HCT116 (cell line): ENCODE results near the gene CFAP54. TPM values are rescaled to one million over a fixed set of nuclear protein-coding genes. Genes with fewer than 3 reads are reported as not detected.

Experiments
- ATAC-seq: fragments of 200-7000 bp; cut with Tn5 transposase; 2 replicates; pipeline ENCODE4 v1.9.1; 2020; ENCODE audit warnings: mild to moderate bottlenecking, moderate library complexity
- BruUV-seq: library from RNA; stranded (reverse); fragments of 400-500 nt; replicated peaks from 2 replicates; lab custom pipeline; 2021; lab: Mats Ljungman, UMichigan
- CTCF ChIA-PET: fragments of 300-600 bp; sonication (Branson Sonifier 250); formaldehyde crosslinking; loops from one replicate; lab custom pipeline; 2021; ENCODE audit warnings: antibody characterized with exemption; lab: Charles Lee
- POLR2A ChIA-PET: fragments of 300-600, 350-600 bp; sonication (Branson Sonifier 250); formaldehyde crosslinking; loops from one replicate; lab custom pipeline; 2021; ENCODE audit warnings: antibody characterized with exemption; lab: Charles Lee
- RAD21 ChIA-PET, 2 experiments: fragments of 300-600 bp; sonication (Branson Sonifier 250); formaldehyde crosslinking; loops; one replicate each; lab custom pipeline; 2023; ENCODE audit warnings: low total read pairs in 2 of 2; ENCODE audit not compliant: uncharacterized antibody in 2 of 2, unreplicated experiment in 2 of 2, low non-redundant PET in 1 of 2; lab: Charles Lee
- DNase-seq: peaks from one replicate; pipeline ENCODE4 v3.0.0-alpha.2; 2010; ENCODE audit warnings: low read depth, low spot score
- H2AFZ ChIP-seq: fragments of 200-600 bp; shearing (Covaris generic), sonication (generic); 2 replicates; pipeline ENCODE4 v1.6.1; 2017; ENCODE audit warnings: low read depth, mixed run types, mixed read lengths, antibody characterized with exemption, low read length; ENCODE audit not compliant: poor library complexity, severe bottlenecking
- H3K27ac ChIP-seq: 2 replicates; pipeline ENCODE4 v1.5.1; 2012; ENCODE audit warnings: low read depth, low read length
- H3K27me3 ChIP-seq: fragments of 200-600 bp; sonication (generic); 2 replicates; pipeline ENCODE4 v1.6.1; 2016; ENCODE audit warnings: mixed run types, low read length, mixed read lengths; ENCODE audit not compliant: insufficient read depth
- H3K36me3 ChIP-seq, 2 experiments: fragments of 200-500 bp in 1 of 2; fragments of 200-600 bp in 1 of 2; sonication (Bioruptor generic) in 1 of 2; sonication (generic) in 1 of 2; 2 replicates each; pipeline versions ENCODE4 v1.5.1 to v1.6.1; 2014 to 2016; ENCODE audit warnings: low read length in 2 of 2, inconsistent platforms in 1 of 2, mixed read lengths in 1 of 2, mixed run types in 1 of 2; ENCODE audit not compliant: insufficient read depth in 2 of 2, control insufficient read depth in 1 of 2
- H3K4me1 ChIP-seq, 2 experiments: fragments of 200-600 bp in 1 of 2; sonication (generic) in 1 of 2; 2 replicates each; pipeline versions ENCODE4 v1.5.1 to v1.6.1; 2012 to 2017; ENCODE audit warnings: low read length in 2 of 2, inconsistent platforms in 1 of 2, mild to moderate bottlenecking in 1 of 2, mixed read lengths in 1 of 2, mixed run types in 1 of 2, moderate library complexity in 1 of 2; ENCODE audit not compliant: insufficient read depth in 2 of 2, control insufficient read depth in 1 of 2
- H3K4me2 ChIP-seq: fragments of 200-600 bp; sonication (generic); 2 replicates; pipeline ENCODE4 v1.6.1; 2017; ENCODE audit warnings: mixed run types, low read length, mixed read lengths
- H3K4me3 ChIP-seq, 2 experiments: fragments of 200-600 bp in 1 of 2; sonication (generic) in 1 of 2; replicated peaks in 1 of 2; 2 replicates each; pipeline ENCODE4 v1.5.1; 2011 to 2016; ENCODE audit warnings: low read length in 2 of 2, control low read depth in 1 of 2, low read depth in 1 of 2, mild to moderate bottlenecking in 1 of 2, mixed read lengths in 1 of 2, mixed run types in 1 of 2
- H3K79me2 ChIP-seq: fragments of 200-600 bp; sonication (generic); 2 replicates; pipeline ENCODE4 v1.6.1; 2017; ENCODE audit warnings: mild to moderate bottlenecking, mixed run types, low read length, moderate library complexity, mixed read lengths; ENCODE audit not compliant: insufficient read depth
- H3K9ac ChIP-seq: fragments of 200-600 bp; sonication (generic); 2 replicates; pipeline ENCODE4 v1.6.1; 2016; ENCODE audit warnings: low read length, mixed read lengths
- H3K9me2 ChIP-seq: fragments of 200-600 bp; sonication (generic), shearing (Covaris generic); 2 replicates; pipeline ENCODE4 v1.6.1; 2017; ENCODE audit warnings: mixed run types, mild to moderate bottlenecking, moderate library complexity; ENCODE audit not compliant: insufficient read depth
- H3K9me3 ChIP-seq, 2 experiments: fragments of 200-500 bp in 1 of 2; fragments of 200-600 bp in 1 of 2; sonication (Bioruptor generic) in 1 of 2; sonication (generic) in 1 of 2; 2 replicates each; pipeline ENCODE4 v1.6.1; 2014 to 2017; ENCODE audit warnings: low read length in 2 of 2, mixed read lengths in 2 of 2, inconsistent platforms in 1 of 2, low read depth in 1 of 2, mild to moderate bottlenecking in 1 of 2, mixed run types in 1 of 2, moderate library complexity in 1 of 2; ENCODE audit not compliant: control insufficient read depth in 1 of 2, insufficient read depth in 1 of 2
- H4K20me1 ChIP-seq: fragments of 200-600 bp; sonication (generic), shearing (Covaris generic); 2 replicates; pipeline ENCODE4 v1.6.1; 2017; ENCODE audit warnings: mixed run types, mild to moderate bottlenecking, moderate library complexity; ENCODE audit not compliant: insufficient read depth
- CEBPB ChIP-seq: IDR thresholded peaks from 2 replicates; pipeline ENCODE4 v1.6.1; 2012; ENCODE audit warnings: low read depth
- EGR1 ChIP-seq: IDR thresholded peaks from 2 replicates; pipeline ENCODE4 v1.6.1; 2012; ENCODE audit warnings: low read depth
- FOSL1 ChIP-seq: IDR thresholded peaks from 2 replicates; pipeline ENCODE4 v1.6.1; 2012; ENCODE audit warnings: low read depth
- JUND ChIP-seq: IDR thresholded peaks from 2 replicates; pipeline ENCODE4 v1.6.1; 2012
- POLR2A ChIP-seq: IDR thresholded peaks from 2 replicates; pipeline ENCODE4 v1.7.0; 2011; ENCODE audit warnings: borderline replicate concordance; ENCODE audit not compliant: insufficient read depth, insufficient read length; ENCODE audit errors: extremely low read depth
- POLR2AphosphoS5 ChIP-seq: IDR thresholded peaks from 2 replicates; pipeline ENCODE4 v1.6.1; 2011; ENCODE audit warnings: mild to moderate bottlenecking, low read depth, low read length, moderate library complexity
- RAD21 ChIP-seq: IDR thresholded peaks from 2 replicates; pipeline ENCODE4 v1.6.1; 2012; ENCODE audit warnings: low read depth, mild to moderate bottlenecking
- SIN3A ChIP-seq: IDR thresholded peaks from 2 replicates; pipeline ENCODE4 v1.6.1; 2012; ENCODE audit warnings: low read depth
- SRF ChIP-seq: IDR thresholded peaks from 2 replicates; pipeline ENCODE4 v1.6.1; 2012; ENCODE audit warnings: low read depth
- TCF7L2 ChIP-seq: IDR thresholded peaks from 2 replicates; pipeline ENCODE4 v1.7.0; 2011; ENCODE audit warnings: borderline replicate concordance, inconsistent platforms; ENCODE audit not compliant: insufficient read depth, insufficient read length; ENCODE audit errors: extremely low read depth
- YY1 ChIP-seq: IDR thresholded peaks from 2 replicates; pipeline ENCODE4 v1.6.1; 2011; ENCODE audit warnings: low read length, low read depth, moderate library complexity, mild to moderate bottlenecking; ENCODE audit not compliant: insufficient replicate concordance; ENCODE audit errors: extremely low read depth
- ZFX ChIP-seq: fragments of 450-650 bp; IDR thresholded peaks from 2 replicates; pipeline ENCODE4 v1.6.1; 2017
- ZNF274 ChIP-seq: fragments of 200-500 bp; sonication (Bioruptor generic); IDR thresholded peaks from 2 replicates; pipeline ENCODE4 v1.6.1; 2014; ENCODE audit warnings: mild to moderate bottlenecking, low read depth, low read length, inconsistent platforms
- intact Hi-C: fragments of 100-400 bp; cut with micrococcal nuclease; formaldehyde crosslinking; loops from 2 replicates; pipeline ENCODE4 v1.10.0; 2022
- total RNA-seq: library from RNA; stranded (reverse); gene quantifications from one replicate; pipeline ENCODE4 v1.2.1, GENCODE V29; 2021; ENCODE audit not compliant: unreplicated experiment
- TF ChIP-seq, protein P1 (sequence below): IDR thresholded peaks from 2 replicates; pipeline ENCODE4 v1.6.1; 2011; ENCODE audit warnings: mild to moderate bottlenecking, low read length, moderate library complexity; ENCODE audit not compliant: insufficient replicate concordance; ENCODE audit errors: extremely low read depth
- TF ChIP-seq, protein P2 (sequence below): IDR thresholded peaks from 2 replicates; pipeline ENCODE4 v1.6.1; 2012; ENCODE audit warnings: low read depth
- TF ChIP-seq, protein P3 (sequence below): IDR thresholded peaks from 2 replicates; pipeline ENCODE4 v1.6.1; 2012

The CFAP54 gene
- total RNA-seq, 1 experiment from 2014 or later = 0.25 TPM

DNA sequence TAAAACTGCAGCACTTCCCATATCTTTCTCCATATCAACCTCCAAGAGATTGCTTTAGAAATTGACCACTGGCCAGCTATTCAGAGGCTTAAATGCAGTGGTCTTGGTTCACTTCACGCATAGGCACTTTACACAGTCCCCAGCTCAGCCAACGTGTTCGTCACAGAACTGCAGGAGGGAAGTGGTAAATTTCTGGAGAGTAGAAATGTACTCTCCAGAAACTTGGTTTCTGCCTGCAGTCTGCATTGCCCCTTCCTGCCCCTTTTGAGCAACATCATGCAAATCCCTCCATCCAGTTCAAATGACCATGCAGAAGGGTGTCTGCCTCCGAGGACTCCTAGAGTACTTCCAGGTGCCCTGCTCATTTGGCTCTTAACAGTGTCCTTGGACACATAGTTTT, 375.0 kb downstream of the CFAP54 start (continued):
- no peak for TF ChIP-seq SIN3A

DNA sequence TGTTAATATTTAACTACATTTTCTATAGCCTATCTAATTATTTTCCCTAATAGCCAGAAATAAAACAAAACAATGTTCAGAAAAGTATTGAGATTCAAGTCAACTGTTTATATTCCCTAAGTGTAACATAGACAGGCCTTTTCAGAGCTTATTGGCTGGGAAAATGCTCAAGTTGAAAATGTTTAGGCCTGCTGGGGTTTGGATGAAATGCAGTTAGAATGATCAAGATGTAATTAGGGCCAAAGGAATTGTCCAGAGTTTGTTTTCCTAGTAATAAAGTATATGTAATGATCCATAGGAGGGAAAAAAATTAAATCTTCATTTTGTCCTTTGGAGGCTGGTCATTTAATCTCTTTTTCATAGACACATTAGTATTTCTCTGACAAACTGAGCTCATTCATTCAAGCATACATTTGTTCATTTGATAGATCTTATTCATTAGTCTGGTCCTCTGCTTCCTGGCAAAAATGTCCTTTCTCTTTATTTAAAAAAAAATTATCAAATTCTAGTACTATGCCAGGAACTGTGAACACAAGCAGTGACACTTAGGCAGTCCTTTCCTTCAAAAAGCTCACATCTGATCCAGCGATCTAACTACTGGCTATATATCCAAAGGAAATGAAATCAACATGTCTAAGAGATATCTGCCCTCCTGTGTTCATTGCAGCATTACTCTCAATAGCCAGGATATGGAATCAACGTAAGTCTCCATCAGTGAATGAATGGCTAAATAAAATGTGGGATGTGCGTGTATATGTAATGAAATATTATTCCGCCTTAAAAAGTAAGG, 377.6 kb downstream of the CFAP54 start:
- TF ChIP-seq ZFX = no peak
- no peak for TF ChIP-seq YY1
- no peak for TF ChIP-seq EGR1
- TF ChIP-seq TCF7L2 = no peak
- no peak for TF ChIP-seq SRF
- TF ChIP-seq, protein P1, sequence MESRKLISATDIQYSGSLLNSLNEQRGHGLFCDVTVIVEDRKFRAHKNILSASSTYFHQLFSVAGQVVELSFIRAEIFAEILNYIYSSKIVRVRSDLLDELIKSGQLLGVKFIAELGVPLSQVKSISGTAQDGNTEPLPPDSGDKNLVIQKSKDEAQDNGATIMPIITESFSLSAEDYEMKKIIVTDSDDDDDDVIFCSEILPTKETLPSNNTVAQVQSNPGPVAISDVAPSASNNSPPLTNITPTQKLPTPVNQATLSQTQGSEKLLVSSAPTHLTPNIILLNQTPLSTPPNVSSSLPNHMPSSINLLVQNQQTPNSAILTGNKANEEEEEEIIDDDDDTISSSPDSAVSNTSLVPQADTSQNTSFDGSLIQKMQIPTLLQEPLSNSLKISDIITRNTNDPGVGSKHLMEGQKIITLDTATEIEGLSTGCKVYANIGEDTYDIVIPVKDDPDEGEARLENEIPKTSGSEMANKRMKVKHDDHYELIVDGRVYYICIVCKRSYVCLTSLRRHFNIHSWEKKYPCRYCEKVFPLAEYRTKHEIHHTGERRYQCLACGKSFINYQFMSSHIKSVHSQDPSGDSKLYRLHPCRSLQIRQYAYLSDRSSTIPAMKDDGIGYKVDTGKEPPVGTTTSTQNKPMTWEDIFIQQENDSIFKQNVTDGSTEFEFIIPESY = no peak
- no peak for TF ChIP-seq POLR2AphosphoS5
- no peak for TF ChIP-seq POLR2A
- no peak for TF ChIP-seq ZNF274
- TF ChIP-seq, protein P2, sequence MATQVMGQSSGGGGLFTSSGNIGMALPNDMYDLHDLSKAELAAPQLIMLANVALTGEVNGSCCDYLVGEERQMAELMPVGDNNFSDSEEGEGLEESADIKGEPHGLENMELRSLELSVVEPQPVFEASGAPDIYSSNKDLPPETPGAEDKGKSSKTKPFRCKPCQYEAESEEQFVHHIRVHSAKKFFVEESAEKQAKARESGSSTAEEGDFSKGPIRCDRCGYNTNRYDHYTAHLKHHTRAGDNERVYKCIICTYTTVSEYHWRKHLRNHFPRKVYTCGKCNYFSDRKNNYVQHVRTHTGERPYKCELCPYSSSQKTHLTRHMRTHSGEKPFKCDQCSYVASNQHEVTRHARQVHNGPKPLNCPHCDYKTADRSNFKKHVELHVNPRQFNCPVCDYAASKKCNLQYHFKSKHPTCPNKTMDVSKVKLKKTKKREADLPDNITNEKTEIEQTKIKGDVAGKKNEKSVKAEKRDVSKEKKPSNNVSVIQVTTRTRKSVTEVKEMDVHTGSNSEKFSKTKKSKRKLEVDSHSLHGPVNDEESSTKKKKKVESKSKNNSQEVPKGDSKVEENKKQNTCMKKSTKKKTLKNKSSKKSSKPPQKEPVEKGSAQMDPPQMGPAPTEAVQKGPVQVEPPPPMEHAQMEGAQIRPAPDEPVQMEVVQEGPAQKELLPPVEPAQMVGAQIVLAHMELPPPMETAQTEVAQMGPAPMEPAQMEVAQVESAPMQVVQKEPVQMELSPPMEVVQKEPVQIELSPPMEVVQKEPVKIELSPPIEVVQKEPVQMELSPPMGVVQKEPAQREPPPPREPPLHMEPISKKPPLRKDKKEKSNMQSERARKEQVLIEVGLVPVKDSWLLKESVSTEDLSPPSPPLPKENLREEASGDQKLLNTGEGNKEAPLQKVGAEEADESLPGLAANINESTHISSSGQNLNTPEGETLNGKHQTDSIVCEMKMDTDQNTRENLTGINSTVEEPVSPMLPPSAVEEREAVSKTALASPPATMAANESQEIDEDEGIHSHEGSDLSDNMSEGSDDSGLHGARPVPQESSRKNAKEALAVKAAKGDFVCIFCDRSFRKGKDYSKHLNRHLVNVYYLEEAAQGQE = no peak
- no peak for TF ChIP-seq SIN3A
- no peak for TF ChIP-seq CEBPB
- no peak for TF ChIP-seq FOSL1
- TF ChIP-seq JUND = no peak
- TF ChIP-seq, protein P3, sequence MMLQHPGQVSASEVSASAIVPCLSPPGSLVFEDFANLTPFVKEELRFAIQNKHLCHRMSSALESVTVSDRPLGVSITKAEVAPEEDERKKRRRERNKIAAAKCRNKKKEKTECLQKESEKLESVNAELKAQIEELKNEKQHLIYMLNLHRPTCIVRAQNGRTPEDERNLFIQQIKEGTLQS = no peak
- no peak for TF ChIP-seq RAD21
- TF ChIP-seq, all 23 proteins: peak for 0
- Histone ChIP-seq H3K4me1 (no peaks in the 10 kb centered on the region), H3K4me3 (no peak overlapping the region), H3K9me3 (no peaks in the 10 kb centered on the region), H4K20me1 (no peaks in the 10 kb centered on the region), H3K4me2 (no peak overlapping the region), H2AFZ (no peak overlapping the region), H3K9ac (no peak overlapping the region), H3K27me3 (peaks cover 24% of the 10 kb centered on the region), H3K27ac (no peak overlapping the region), H3K36me3 (no peaks in the 10 kb centered on the region), H3K79me2 (no peaks in the 10 kb centered on the region), H3K9me2 (no peaks in the 10 kb centered on the region)
- ChIA-PET RAD21 (no interaction called here), POLR2A (no interaction called here), CTCF (no interaction called here)
- intact Hi-C loops = no loop called here
- ATAC-seq = no peak
- BruUV-seq = no TSS peak
- no peak for DNase-seq
